Kasumi-1 (cell line): ENCODE data around the gene EFHD2.
A peak's percentile ranks its signal among the peaks of the same experiment; 100 is the strongest.

Experiments used
- DNase-seq, 2 experiments: peaks; one replicate each; lab custom pipeline; 2025; lab: John Stamatoyannopoulos, UW

Gene EFHD2

DNA sequence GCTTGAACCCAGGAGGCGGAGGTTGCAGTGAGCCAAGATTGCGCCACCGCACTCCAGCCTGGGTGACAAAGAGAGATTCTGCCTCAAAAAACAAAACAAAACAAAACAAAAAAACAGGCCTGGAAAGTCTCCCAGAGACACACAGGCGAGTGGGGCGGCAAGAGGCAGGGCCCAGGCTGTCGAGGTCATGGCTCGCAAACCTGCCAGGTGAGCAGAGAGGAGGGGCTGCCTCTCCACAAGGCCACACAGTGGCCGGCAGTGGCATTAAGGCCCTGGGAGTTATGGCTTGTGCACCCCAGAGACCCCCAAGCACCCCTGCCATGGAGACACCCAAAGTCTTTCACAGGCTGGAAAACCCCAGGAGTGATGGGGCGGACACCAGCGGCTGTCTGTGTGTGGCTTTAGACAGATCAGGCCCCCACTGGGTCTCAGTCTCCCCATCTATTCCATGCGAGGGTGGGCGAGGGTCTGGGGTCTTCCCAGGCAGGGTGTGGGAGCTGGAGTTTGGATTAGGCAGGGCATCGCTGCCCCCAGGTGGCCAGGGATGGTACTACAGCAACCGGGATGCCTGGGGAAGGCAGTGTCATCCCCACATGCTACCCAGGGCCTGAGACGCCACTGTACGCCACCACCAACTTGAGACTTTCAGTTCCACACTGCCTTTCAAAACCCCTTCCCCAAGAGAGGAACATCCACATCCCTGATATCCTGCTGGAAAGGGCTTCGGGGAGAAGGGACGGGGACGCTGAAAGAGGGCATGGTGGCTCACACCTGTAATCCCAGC lies 21.3 kb downstream of the EFHD2 start:
- DNase-seq, result peak; percentile 36 to 43

- DNase-seq, result no peak
Measured at GRCh38 chr1:15431571-15431948, 21.9 kb downstream of the EFHD2 start.

DNA sequence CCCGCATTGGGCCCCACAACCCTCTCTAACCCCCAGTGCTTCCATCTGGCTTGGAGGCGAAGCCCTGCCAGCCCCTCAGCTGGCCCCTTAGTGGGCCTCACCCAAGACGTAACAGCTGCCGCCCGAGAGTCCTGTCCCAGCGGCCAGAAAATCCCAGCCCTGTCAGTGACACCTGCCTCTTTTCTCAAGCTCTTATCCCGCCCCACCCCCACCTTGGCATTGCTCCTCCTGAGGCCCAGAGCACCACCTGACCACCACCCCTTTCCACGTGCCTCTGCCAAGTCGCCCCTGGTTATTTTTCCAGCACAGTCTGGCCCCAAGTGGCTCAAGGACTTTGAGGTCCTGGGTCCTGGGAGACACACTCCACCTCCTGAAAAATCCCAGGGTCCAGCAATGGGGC lies 22.6 kb downstream of the EFHD2 start:
- no peak for DNase-seq

DNA sequence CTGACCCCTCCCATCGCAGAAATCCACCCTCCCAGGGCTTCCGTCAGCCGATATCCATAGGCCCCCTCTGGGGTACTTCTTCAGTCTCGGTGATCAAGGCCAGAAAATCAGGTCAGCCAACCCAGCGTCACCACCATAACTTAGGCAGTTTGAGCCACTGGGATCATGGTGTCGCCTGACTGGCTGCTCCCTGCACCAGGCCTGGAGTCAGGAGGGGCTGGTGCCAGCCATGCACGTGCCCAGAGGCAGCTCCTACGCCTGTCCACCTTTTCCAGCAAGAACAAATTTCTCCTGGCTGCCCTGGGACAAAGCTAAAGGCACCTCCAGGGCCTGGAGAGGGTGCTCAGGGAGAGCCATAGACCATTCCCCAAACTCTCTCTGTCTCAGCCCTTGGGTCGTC lies 23.8 kb downstream of the EFHD2 start:
- no peak for DNase-seq

DNA sequence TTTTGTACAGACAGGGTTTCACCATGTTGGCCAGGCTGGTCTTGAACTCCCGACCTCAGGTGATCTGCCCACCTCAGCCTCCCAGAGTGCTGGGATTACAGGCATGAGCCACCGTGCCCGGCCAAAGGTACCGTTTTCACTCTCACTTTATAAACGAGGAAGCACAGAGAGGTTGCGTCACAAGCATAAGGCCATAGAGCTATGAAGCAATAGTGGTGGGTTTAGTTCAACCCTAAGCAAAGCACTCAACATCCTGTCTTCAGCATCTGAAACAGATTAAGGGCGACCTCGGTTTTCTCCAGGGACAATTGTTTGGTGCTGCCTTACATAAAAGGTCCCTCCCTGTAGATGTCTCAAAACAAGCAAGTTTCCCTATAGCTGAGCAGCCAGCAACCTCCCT lies 25.1 kb downstream of the EFHD2 start:
- DNase-seq, result peak; percentile 63 to 77

DNA sequence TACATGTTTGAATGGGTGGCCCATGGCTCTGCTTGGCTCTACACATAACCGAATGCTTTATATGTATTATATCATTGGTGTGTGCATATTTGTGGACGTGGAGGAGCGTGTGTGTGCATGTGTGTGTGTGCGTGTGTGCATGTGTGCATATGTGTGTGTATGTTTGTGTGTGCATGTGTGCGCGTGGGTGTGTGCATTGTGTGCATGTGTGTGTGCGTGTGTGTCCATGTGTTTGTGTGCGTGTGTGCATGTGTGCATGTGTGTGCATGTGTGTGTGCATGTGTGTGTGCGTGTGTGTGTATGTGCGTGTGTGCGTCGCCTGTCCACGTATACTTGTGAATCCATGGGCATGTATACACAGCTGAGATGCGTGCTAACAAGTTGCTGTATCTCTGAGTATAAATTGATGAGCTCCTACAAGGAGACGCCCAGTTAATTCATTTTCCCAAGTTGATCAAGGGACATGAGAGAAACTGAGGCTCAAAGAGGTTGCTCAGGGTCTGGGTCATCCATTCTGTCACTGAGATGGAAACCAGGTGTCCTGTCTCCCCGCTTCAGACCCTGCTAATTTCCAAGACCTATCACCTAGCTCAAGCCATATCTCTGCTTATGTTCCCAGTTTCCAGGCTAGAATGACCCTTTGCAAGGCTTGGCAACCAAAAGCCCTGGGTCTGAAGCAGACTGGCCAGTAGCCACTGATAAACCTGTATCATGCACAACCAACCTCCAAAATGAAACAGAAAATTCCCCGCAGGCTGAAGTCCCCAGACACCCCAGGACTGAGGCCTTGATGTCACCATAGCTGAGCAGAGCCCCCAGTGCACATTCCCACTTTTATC lies 25.8 kb downstream of the EFHD2 start:
- no peak for DNase-seq

- no peak for DNase-seq
Measured at GRCh38 chr1:15436881-15437442, 27.3 kb downstream of the EFHD2 start.

DNA sequence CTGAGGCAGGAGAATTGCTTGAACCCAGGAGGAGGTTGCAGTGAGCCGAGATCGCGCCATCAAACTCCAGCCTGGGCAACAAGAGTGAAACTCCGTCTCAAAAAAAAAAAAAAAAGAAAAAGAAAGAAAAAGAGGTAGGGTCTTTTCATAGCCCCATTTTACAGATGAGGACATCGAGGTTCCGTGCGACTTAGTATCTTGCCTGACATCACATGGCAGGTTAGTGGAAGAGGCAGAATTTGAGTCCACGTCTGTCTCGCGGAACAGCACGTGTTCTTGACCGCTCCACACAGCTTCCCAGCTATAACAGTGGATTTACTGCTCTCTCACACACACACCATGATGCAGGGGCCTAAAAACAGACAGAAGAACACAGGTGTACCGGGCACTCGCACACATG lies 29.6 kb downstream of the EFHD2 start:
- no peak for DNase-seq

GRCh38 chr1:15440357-15440756 lies 30.7 kb downstream of the EFHD2 start:
- DNase-seq, result no peak

GRCh38 chr1:15441247-15441646 lies 31.6 kb downstream of the EFHD2 start:
- no peak for DNase-seq

GRCh38 chr1:15442119-15442518 lies 32.4 kb downstream of the EFHD2 start:
- DNase-seq, result no peak

DNA sequence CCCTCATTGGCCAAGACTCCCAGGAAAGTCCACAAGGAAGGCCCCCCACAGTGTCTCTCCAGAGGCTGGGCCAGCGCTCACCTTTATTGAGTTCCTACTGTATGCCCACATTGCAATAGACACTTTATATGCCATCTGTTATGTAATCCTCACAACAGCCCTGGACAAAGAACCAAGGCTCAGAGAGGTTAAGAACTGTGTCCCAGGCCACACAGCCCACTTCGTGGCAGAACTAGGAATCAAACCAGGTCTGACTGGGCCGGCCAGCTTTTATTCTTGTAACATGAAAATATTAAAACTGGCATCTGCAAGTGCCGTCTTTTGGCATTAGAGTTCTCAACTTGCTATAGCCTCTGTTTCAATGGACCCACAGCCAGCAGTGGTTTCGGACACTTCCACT lies 33.1 kb downstream of the EFHD2 start:
- DNase-seq, result no peak

- no peak for DNase-seq
Measured at GRCh38 chr1:15443281-15443680, 33.6 kb downstream of the EFHD2 start.

DNA sequence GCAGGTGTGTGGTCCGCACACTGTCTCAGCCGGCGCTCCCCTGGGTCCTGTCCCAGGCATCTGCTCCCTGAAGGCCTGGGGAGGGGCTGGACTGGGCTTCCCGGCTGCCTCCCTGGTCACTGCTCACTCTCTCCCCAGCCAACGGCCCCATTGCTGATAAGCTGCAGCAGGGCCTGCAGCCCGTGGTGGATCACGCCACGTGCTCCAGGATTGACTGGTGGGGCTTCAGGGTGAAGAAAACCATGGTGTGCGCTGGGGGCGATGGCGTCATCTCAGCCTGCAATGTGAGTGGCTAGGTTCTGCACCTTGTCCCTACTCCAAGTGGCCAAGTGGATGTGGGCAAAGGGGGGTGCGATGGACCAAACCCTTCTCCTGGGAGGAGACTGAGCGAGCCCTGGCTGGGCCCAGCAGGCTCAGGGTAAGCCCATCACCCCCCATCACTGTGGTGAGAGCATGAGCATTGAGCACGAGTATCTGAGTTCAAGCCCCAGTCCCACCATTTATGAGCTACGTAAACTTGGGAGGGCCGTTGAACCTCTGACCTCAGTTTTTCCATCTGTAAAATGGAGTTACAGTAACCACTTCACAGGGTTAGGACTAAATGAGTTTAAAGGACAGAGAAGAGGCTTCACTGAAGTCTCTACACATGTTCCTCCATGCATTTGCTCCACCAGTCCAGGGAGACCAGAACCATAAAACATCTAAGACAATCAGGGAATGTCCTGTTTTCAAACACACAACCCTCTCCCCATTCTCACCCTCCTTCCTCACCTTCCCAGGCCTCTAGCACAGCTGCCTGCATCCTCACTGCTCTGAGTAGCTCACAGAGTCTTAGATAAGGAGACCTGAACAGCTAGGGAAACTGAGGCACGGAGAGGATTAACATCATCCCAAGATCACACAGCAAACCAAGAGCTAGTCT lies 35.0 kb downstream of the EFHD2 start:
- no peak for DNase-seq

DNA sequence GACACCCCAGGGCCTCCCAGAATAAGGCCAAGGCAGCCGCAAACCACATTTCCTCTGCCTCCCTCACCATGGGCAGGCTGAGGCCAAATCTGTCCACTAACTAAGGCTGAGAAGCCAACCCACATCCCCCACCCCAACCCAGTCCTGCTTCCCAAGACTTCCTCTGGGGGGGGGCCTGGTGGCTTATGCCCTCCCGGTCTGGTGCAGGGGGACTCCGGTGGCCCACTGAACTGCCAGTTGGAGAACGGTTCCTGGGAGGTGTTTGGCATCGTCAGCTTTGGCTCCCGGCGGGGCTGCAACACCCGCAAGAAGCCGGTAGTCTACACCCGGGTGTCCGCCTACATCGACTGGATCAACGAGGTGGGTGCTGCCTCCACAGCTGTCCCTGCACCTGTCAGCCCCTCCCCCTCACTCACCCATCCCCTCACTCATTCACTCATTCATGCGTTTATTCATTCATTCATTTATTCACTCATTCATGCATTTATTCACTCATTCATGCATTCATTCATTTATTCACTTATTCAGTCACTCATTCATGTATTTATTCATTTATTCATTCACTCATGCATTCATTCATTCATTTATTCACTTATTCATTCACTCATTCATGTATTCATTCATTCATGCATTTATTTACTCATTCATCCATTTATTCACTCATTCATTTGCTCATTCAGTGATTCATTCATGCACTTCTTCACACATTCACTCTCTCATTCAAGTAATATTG lies 35.9 kb downstream of the EFHD2 start:
- DNase-seq, result no peak

GRCh38 chr1:15446212-15446611 lies 36.5 kb downstream of the EFHD2 start:
- DNase-seq, result no peak

DNA sequence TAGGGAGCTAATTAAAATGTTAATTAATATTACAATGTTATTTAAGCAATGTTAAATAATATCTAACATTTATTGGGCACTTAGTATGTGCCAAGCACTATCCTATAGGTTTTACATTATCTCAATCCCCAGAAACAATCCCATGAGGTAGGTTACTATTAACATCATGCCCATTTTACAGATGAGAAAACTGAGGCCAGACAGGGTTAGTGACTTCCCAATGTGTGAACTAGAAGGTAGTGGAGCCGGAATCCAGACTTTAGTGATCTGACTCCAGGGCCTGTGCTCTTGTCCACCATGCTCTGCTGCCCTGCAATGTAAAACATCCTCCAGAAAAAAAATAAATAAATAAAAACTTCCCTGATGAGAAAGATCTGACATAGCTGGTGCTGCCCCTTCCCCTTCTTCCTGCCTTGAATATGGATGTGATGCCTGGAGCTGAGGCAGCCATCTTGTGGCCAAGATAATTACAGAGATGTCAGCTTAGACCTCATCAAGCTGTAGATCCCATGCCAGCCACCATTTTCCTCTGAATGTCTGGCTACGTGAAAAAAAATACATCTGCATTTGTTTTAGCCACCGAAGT lies 39.3 kb downstream of the EFHD2 start:
- DNase-seq, result no peak

GRCh38 chr1:15449567-15449966 lies 39.9 kb downstream of the EFHD2 start:
- no peak for DNase-seq

DNA sequence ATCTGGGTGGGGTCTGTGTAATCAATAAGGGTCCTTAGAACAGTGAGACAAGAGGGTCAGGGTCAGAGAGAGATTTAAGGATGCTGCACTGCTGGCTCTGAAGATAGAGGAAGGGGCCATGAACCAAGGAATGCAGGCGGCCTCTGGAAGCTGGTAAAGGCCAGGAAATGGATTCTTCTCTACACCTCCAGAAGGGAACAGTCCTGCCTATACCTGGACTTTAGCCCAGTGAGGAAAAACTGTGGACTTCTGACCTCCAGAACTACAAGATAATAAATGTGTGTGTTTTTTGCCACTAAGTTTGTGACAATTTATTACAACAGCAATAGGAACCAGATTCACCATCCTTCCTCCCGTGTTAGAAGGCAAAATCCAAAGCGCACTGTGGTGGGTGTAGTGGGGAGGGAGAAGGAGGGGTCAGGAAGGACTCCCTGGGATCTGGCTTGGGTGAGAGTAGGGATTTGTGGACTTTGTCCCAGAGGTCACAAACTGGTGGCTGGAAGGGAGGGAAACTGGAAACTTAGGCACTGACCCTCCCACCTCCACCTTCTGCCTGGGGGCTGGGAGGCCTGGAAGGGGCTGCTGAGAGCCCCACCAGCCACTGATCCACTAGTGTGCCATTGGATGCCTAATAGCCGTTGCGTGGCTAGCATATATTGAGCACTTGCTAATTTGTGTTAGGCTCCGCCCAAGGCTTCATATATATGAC lies 41.5 kb downstream of the EFHD2 start:
- no peak for DNase-seq

DNA sequence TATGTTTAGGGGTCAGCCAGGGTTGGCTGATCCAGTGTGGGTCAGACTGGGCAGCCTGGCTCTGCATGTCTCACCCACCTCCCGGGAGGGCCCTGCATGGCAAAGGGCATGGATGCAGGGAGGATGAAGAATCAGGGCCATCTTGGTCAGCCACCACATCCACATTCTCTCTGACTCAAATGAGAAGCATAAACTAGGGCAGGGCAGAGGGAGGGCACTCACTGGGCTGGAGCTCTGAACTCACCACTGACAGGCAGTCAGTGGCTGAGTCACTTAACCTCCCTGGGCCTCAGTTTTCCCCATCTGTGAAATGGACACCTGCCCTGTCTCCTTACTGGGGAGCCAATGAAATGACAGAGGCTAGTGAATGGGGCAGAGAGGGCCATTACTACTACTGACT lies 42.5 kb downstream of the EFHD2 start:
- no peak for DNase-seq
